ENCODE results near the gene RPUSD2.

Gene RPUSD2, protein sequence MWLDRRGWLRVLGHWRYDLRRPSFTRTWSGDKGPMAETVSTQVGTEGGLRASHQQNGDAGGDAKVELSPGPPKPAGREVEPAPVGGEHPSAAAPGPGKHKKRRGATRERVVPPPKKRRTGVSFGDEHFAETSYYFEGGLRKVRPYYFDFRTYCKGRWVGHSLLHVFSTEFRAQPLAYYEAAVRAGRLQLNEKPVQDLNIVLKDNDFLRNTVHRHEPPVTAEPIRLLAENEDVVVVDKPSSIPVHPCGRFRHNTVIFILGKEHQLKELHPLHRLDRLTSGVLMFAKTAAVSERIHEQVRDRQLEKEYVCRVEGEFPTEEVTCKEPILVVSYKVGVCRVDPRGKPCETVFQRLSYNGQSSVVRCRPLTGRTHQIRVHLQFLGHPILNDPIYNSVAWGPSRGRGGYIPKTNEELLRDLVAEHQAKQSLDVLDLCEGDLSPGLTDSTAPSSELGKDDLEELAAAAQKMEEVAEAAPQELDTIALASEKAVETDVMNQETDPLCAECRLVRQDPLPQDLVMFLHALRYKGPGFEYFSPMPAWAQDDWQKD

DNA sequence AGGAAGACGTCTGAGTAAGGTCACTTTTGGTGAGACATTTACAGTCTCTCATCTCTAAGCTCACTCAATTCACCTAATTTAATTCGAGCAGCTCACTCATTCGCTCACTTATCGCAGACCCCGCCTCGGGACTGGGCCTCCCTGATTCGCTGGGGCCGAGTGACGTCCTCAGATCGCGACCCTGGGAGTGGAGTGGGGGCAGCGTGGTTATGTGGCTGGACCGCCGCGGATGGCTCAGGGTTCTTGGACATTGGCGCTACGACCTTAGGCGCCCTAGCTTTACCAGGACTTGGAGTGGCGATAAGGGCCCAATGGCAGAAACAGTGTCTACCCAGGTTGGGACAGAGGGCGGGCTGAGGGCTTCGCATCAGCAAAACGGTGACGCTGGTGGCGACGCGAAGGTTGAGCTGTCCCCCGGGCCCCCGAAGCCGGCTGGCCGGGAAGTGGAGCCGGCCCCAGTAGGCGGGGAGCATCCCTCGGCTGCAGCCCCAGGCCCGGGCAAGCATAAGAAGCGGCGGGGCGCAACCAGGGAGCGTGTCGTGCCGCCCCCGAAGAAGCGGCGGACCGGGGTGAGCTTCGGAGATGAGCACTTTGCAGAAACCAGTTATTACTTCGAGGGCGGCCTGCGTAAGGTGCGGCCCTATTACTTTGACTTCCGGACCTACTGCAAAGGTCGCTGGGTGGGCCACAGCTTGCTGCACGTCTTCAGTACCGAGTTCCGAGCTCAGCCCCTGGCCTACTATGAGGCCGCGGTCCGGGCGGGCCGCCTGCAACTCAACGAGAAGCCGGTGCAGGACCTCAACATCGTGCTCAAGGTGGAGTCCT lies at the start of gene RPUSD2:
RPUSD2 (plus strand) TSS at position 171 of the 825 bp plus-strand sequence; CDS start at position 210, 39 bp downstream.
- no peak for DNase-seq

DNA sequence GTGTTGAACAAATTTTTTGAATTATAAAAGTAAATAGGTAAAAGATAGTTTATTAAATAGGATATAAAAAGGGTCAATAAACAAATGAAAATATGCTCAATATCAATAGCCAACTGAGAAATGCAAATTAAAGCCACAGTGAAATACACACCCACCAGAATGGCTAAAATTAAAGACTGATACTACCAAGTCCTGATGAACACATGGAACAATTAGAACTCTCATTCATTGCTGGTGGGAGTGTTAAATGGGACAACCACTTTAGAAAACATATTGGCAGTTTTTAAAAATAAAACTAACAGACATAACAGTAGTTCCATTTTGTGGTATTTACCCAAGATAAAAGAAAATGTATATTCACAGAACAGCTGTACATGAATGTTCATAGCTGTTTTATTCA lies 45.5 kb upstream of the RPUSD2 start:
- DNase-seq, result no peak

DNA sequence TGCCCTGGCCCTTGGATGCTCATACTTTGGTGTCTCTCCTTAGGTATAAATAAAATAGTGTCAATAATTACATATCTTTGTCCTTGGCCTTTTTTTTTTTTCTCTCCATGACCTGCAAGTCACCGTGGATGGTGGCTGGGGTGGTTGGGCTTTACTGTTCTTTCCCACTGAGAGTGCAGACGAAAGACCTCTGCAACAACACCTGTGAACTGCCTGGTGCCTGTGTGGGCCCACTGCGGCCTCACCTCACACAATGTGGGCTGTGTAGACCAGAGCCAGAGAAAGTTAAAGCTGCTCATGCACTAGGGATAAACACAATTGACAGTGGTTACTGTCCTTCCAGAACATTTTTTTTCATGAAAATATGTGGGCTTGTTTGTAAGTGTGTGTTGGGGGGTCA lies 43.2 kb upstream of the RPUSD2 start:
- DNase-seq, result no peak

DNA sequence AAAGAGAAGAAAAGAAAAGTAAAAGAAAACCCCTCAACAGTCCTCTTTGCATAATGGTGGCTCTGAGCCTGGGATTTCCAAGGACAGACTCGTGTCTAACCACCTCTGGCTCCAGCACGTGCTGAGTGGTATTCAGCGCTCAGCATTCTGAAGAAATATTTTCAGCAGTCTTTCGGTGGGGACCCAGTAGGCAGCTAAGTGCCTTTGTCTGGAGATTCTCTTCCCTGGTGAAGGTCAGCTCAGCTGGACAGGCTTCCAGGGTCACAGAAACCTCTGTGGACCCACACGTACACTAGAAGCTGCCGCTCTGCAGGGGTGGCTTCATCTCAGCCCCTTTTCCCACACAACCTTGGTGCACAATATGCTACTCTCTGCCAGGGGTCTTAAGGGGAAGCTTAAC lies 40.3 kb upstream of the RPUSD2 start:
- DNase-seq, result no peak

DNA sequence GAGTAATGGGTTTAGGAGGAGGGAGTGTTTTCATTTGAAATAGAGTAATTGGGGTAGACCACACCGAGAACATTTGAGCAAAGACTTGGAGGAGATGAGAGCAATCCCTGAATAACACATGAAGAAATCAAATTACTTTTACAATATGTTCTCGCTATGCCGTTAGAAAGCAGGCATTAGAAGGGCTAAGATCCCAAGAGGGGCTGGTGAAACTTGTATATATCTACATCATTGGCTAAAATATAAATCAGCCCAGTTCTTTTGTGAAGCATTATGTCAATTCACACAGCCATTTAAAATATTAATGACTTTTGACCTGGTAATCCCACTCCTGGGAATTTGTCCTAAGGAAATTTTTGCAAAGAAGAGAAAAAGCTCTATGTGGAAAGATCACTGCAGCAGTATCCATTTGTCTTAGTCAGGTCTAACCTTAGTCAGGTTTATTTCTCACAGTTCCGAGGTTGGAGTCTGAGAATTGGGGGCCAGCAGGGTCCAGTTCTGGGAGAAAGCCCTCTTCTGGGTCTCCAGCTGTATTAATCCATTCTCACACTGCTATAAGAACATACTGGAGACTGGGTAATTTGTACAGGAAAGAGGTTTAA lies 35.2 kb upstream of the RPUSD2 start:
- no peak for DNase-seq

DNA sequence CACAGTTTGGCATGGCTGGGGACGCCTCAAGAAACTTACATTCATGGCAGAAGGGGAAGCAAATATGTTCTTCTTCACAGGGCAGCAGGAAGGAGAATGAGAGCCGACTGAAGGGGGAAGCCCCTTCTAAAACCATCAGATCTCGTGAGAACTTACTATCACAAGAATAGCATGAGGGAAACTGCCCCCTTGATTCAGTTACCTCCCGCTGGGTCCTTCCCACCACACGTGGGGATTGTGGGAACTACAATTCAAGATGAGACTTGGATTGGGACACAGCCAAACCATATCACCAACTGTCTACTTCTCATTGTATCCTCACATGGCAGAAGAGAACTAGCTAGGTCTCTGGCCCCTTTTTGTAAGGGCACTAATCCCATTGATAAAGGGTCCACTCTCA lies 34.7 kb upstream of the RPUSD2 start:
- DNase-seq, result no peak

DNA sequence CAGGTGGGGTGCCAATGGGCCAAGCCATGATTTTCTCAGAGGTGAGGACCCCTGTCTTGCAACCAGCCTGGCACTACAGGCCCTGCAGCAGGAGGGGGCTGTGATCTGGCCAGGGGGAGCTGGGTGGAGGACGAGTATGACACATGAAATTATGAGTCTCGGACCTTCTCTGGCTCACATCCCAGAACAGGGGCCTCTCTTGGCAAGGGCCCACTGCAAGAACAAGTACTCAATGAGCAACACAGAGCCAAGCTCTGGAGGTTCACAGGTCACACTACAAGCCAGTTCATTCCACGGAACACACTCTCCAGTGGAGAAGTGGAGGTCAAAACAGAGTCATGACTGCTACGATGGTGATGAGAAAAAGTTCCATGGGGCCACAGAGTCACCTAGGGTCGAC lies 32.6 kb upstream of the RPUSD2 start:
- DNase-seq, result no peak

DNA sequence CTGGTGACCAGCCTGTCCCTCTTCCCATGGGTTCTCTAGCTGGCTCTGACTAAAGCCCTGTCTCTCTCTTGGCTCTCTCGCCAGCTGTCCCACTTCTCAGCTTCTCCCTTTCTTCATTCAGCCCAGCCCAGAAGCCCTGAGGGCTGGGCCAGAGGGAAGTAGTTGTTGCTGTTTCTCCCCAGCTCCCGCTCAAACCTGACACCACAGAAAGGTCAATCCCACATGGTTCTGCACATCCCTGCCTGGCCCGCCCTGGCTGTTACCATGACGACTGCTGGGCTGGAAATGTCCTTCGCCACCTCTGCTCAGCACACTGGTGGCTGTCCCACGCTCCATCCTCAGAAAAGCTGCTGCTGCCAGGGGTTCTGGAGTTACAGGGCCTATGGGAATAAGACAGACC lies 30.1 kb upstream of the RPUSD2 start:
- no peak for DNase-seq

DNA sequence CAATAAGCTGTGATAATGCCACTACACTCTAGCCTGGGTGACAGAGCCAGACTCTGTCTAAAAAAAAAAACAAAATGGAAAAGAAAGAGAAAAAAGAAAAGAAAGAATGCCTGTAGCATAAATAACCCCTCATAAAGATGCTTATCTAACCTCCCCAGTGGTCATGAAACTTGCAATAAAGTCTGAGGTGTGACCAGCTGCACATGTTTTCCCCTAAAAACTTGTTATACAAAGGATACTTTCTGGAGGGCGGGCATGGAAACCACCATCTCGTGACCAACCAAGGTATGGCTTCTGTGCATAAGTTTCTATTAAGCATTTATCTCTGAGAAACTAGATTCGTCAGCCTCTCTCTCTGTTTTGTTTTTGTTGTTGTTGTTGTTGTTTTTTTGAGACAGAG lies 26.0 kb upstream of the RPUSD2 start:
- no peak for DNase-seq

DNA sequence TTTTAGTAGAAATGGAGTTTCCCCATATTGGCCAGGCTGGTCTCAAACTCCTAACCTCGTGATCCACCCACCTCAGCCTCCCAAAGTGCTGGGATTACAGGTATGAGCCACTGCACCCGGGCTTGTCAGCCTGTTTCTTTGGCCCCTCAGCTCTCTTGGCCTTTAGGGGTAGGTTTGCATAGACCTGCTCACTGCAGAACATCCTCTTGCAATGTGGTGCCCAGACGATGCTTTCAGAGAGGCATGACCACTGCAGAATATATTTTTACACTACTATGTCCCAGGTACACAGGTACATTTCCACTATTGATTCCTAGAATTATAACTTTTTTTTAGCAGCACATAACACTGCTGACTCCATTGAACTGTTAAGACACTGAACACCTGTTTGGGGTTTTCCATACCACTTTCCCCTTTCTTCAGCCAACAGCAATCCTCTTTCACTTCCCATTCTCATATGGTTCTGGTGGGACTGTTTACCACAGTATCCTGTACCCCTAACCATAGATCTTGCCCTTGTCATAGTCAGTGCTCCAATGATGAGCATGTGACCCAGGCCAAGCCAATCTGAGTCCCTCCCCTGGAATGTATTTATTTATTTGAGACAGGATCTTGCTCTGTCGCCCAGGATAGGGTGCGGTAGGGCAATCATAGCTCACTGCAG lies 25.3 kb upstream of the RPUSD2 start:
- DNase-seq, result no peak

DNA sequence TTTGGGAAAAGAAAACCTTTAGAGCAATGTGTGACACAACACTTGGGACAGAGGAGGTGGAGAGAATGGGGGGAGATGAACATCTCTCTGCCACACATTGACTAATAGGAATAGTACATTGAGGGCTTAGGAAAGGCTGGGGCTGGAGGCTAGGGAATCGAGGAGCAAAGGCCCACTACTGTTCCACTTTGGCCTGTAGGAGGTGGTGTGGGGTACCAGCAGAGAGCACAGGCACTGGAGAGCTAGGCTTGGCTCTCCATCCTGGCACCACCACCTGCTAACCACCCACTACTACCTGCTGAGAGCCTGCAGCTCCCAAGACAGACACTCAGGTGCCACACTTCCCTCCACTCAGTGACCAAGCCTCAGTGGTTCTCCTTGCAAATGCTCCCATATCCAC lies 23.6 kb upstream of the RPUSD2 start:
- DNase-seq, result no peak

DNA sequence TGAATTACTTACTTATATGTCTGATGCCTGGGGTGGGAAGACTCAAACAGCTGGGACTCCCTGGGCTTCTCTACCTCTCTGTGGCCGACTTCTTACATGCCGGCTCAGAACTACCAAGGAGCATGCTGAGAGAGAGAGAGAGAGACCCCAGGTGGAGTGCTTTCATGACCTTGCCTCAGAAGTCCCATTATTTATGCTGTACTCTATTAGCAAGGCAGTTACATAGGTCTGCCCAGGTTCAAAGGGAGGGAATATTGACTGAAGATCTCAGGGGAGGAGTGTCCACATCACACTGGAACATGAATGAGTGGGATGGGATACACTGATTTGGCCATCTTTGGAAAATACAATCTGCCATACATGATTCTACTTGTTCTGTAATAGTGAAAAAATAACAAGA lies 20.5 kb upstream of the RPUSD2 start:
- DNase-seq, result no peak

DNA sequence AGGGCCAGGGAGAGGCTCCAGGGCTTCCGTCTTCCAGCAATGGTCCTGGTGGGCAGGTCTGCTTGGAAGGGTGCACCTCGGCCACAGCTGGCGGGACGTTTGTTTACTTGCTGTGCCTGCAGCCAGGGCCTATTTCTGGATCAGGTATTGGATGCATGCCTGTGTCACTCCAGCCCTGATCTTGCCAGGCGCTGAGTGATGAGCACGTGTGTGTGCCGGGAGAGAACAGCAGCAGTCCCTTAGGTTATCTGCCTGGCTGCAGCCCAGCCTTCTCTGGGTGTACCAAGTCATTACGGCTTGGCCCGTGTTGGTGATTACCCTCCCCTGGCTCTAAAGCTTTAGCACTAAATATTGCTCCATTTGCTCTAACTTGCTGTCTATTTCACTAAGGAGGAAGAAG lies 19.2 kb upstream of the RPUSD2 start:
- no peak for DNase-seq

DNA sequence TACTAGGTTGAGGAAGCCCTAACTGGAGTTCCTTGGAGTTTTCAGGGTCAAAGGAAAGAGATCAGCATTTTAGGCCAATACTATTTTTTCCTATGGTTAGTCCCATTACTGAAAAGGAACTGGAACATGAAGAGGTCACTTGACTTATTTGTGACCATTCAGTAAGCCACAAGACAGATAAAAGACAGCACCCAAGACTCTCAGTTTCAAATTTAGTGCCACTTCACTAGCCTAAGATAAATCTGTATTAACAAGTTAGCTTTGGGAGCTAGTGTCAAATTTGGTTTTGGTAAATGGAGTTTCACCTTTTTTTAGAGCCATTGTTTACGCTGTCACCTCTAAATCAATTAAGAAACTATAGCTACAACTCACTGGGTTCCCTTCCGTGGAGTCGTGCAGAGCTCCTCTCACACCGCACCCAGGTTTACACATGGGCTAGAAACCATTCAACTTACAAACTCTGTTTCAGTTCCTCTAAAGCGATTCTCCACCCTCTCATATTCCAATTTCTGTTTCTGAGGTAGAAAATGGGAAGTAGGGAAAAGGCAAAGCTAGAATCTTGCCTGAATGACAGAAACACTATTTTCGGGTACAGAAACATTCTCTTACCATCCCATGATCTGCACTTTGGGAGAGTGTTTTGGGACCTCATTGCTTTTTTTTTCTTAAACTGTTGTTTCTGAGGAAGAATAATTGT lies 18.6 kb upstream of the RPUSD2 start:
- DNase-seq, result no peak

DNA sequence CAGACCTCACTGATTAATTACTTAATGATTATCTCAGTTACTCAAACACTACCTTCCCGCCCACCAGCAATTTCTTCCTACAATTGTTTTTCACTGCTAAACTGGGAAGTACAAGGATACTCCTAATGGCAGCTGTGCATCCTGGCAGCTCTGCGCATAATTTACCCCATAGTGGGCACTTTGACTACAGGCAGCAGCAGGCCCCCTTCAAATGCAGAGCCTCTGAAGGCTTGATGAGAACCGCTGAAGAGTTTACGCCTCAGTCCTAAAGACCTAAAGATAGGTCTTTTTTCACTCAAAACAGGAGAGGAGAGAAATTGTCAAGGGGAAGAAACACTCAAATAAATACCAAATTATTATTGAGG lies 15.0 kb upstream of the RPUSD2 start:
- no peak for DNase-seq

DNA sequence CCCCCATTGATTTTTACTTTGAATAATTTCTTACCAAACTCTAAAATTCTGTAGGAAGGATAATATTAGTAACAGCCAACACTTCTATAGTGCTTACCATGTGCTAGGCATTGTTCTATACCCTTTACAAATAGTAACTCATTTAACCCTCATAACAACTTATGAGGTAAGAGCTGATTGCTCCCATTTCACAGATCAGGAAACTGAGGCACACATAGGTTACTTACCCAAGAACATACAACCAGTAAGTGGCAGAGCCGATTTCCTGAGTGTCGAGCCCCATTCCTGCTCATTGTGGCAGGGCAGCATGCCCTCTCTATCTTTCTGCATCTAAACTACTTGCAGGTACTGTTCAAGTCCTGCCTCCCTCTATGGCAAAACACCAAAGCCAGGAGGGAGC lies 13.2 kb upstream of the RPUSD2 start:
- DNase-seq, result no peak

DNA sequence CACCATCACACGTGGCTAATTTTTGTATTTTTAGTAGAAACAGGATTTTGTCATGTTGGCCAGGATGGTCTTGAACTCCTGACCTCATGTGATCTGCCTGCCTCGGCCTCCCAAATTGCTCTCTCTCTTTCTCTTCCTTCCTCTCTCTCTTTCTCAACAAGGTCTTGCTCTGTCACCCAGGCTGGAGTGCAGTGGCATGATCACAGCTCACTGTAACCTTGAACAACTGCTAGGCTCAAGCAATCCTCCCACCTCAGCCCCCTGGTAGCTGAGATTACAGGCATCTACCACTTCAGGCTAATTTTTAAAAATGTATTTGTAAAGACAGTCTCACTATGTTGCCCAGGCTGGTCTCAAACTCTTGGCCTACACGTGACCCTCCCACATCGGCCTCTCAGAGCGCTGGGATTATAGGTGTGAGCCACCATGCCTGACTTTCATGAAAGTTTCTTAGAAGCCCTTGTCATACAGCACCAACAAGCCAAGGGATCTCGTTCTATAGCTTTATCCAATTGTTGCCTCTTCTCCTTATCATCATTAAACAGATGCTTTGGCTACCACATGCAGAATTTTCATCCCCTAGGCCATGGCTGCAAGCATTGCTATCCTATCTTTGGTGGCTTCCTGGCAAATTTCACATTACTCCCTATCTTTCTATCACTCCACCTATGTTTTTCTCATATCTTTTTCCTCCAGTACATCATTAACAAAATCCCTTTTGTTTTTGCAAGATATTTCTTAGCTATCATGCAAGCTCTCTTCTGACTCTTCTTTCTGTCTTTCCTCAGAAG lies 10.0 kb upstream of the RPUSD2 start:
- DNase-seq, result no peak

DNA sequence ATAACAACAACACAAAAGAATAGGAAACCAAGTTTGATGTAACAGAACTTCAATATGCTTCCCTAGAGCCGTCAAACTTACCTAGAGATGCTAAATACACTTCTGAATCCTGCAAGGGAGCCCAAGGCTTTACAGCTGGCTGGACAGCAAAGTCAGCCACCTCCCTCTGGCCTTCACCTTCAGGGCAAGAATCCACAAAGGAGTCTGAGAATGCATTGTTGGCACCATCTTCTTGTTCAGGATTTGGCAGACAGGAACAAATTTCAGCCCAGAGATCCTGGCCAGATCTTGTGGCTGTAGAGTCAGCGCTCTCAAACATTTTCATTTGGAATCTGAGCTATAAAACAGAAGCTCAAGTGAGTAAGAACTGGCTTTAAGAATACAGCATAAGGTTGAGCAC lies 6.4 kb upstream of the RPUSD2 start:
- no peak for DNase-seq

DNA sequence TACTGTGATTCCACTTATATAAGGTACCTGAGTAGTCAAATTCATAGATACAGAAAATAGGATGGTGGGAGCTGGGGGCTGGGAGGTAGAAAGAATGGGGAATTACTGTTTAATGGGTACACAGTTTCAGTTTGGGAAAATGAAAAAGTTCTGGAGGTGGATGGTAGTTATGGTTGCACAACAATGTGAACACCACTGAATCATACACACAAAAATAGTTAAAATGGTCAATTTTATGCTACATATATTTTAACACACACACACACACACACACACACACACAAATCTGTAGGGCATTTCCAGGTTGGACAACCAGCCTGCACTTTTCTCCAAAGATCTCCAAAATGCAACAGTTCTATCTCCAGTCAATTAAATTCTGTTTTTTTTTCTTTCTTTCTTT lies 5.7 kb upstream of the RPUSD2 start:
- DNase-seq, result no peak

DNA sequence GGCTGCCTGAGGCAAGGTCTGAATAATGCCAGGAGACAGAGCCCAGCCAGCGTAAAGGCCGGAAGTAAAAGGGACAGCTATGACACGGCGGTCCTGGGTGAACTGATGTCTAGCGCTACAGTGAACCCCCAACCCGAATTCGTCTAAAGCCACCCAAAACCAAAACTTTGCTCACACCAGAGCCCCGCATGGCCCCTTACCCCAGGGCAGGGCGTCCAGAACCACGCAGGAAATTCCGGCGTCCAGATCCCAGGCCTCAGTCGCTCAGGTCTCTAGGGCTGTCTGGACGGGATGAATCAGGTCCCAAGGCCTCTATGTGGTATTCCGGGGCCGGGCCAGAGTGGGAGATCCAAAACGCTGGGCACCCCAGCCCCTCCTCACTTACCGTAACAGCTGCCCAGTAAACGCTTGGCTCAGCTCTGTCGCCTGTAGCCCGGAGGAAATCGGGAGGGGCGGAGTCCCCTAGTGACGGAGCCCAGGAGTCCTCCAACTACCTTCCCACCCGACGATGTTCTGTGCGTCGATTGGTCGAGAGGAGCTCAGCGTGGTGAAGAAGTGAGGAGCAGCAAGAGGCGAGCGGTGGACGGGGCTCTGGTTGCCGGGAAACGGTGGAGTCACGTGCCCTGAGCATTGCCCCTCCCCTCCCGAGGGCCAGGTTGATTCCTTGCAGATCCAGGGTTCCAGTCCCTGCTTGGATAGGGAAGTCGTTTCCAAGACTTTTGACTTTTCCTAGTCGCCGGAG lies 4.3 kb upstream of the RPUSD2 start, which contains the start of gene CCDC32:
CCDC32 (minus strand) TSS at position 452 of the 742 bp plus-strand sequence. CDS start 2,027 bp downstream, outside the sequence.
- peak; percentile 80 for DNase-seq
